ENCODE results near the gene ATOH8.
A peak's percentile ranks its signal among the peaks of the same experiment; 100 is the strongest.

Gene ATOH8

GRCh38 chr2:85797921-85798320 is 44.1 kb downstream of the ATOH8 start:
- peak in 21 of 56 donors; percentile 12 to 60 (median 26) for DNase-seq

- no peak for DNase-seq
Observed at GRCh38 chr2:85799215-85799956, 45.6 kb downstream of the ATOH8 start.

GRCh38 chr2:85800586-85800985 is 46.8 kb downstream of the ATOH8 start:
- no peak for DNase-seq

- no peak for DNase-seq
Observed at GRCh38 chr2:85801871-85802270, 48.1 kb downstream of the ATOH8 start.

GRCh38 chr2:85802354-85803103 is 48.7 kb downstream of the ATOH8 start:
- DNase-seq, result no peak

- no peak for DNase-seq
Observed at GRCh38 chr2:85803704-85804425, 50.1 kb downstream of the ATOH8 start.

GRCh38 chr2:85804583-85804982 is 50.8 kb downstream of the ATOH8 start:
- DNase-seq, result no peak

GRCh38 chr2:85806358-85807118 is 52.7 kb downstream of the ATOH8 start:
- no peak for DNase-seq

GRCh38 chr2:85807756-85808155 is 54.0 kb downstream of the ATOH8 start:
- no peak for DNase-seq

GRCh38 chr2:85810371-85811179 is 56.8 kb downstream of the ATOH8 start:
- DNase-seq, result no peak

GRCh38 chr2:85811180-85812093 is 57.6 kb downstream of the ATOH8 start:
- no peak for DNase-seq

- DNase-seq, result no peak
Observed at GRCh38 chr2:85812094-85812735, 58.4 kb downstream of the ATOH8 start.

- DNase-seq, result no peak
Observed at GRCh38 chr2:85813211-85813981, 59.6 kb downstream of the ATOH8 start.

GRCh38 chr2:85813982-85814801 is 60.4 kb downstream of the ATOH8 start:
- peak in 54 of 56 donors; percentile 39 to 95 (median 79) for DNase-seq

GRCh38 chr2:85814802-85815550 is 61.2 kb downstream of the ATOH8 start:
- DNase-seq, result peak in 1 of 56 donors; percentile 24

GRCh38 chr2:85819811-85820510 is 66.2 kb downstream of the ATOH8 start:
- no peak for DNase-seq
